ENCODE measurements around the gene USP24.
A peak's percentile ranks its signal among the peaks of the same experiment; 100 is the strongest.
"Not testable (repeated sequence)": the region's sequence is repeated elsewhere in the genome, so short reads cannot be mapped to it uniquely, and the experiment has no call there.

The USP24 gene

GRCh38 chr1:55225228-55225627, 10.1 kb upstream of the USP24 start:
- DNase-seq, result no peak

- DNase-seq, result no peak
Measured at GRCh38 chr1:55224729-55225128, 9.6 kb upstream of the USP24 start.

GRCh38 chr1:55222152-55222551, 7.0 kb upstream of the USP24 start:
- DNase-seq, result no peak

GRCh38 chr1:55217226-55217986, 2.2 kb upstream of the USP24 start:
- no peak for DNase-seq

GRCh38 chr1:55216096-55216495, 932 bp upstream of the USP24 start:
- no peak for DNase-seq

- DNase-seq, result no peak
Measured at GRCh38 chr1:55214934-55215193, 300 bp downstream of the USP24 start.

- peak; percentile 26 for DNase-seq
Measured at GRCh38 chr1:55214212-55214933, 791 bp downstream of the USP24 start.

GRCh38 chr1:55213885-55214211, 1.3 kb downstream of the USP24 start:
- no peak for DNase-seq

GRCh38 chr1:55213151-55213884, 1.8 kb downstream of the USP24 start:
- no peak for DNase-seq

GRCh38 chr1:55212349-55213150, 2.6 kb downstream of the USP24 start:
- no peak for DNase-seq

GRCh38 chr1:55211863-55212262, 3.3 kb downstream of the USP24 start:
- DNase-seq, result no peak

- DNase-seq, result no peak
Measured at GRCh38 chr1:55210990-55211801, 4.0 kb downstream of the USP24 start.

- no peak for DNase-seq
Measured at GRCh38 chr1:55209247-55209646, 5.9 kb downstream of the USP24 start.

- no peak for DNase-seq
Measured at GRCh38 chr1:55206210-55206609, 9.0 kb downstream of the USP24 start.

GRCh38 chr1:55204997-55205396, 10.2 kb downstream of the USP24 start:
- DNase-seq, result no peak

GRCh38 chr1:55203064-55203463, 12.1 kb downstream of the USP24 start:
- no peak for DNase-seq

GRCh38 chr1:55200667-55201066, 14.5 kb downstream of the USP24 start:
- DNase-seq, result no peak

GRCh38 chr1:55199735-55200134, 15.4 kb downstream of the USP24 start:
- not testable (repeated sequence) for DNase-seq

GRCh38 chr1:55198044-55198443, 17.1 kb downstream of the USP24 start:
- DNase-seq, result no peak

GRCh38 chr1:55197099-55197498, 18.1 kb downstream of the USP24 start:
- DNase-seq, result no peak

GRCh38 chr1:55196433-55197035, 18.6 kb downstream of the USP24 start:
- DNase-seq, result no peak
